Mesendoderm (in vitro differentiated cells): ENCODE results near the gene PRODH.
"Not testable (repeated sequence)": the region's sequence is repeated elsewhere in the genome, so short reads cannot be mapped to it uniquely, and the experiment has no call there.

Experiments
- DNase-seq: peaks from one replicate; pipeline ENCODE4 v3.0.0; 2013
- H2AK5ac ChIP-seq: 2 replicates; pipeline ENCODE4 v1.6.1; 2013; ENCODE audit warnings: low read length, inconsistent platforms
- H2BK120ac ChIP-seq: 2 replicates; pipeline ENCODE4 v1.6.1; 2013; ENCODE audit warnings: low read depth, mild to moderate bottlenecking, low read length, moderate library complexity, mixed read lengths
- H2BK15ac ChIP-seq: replicated peaks from 2 replicates; pipeline ENCODE4 v1.6.1; 2013; ENCODE audit warnings: low read depth, mild to moderate bottlenecking, moderate library complexity
- H2BK5ac ChIP-seq: 2 replicates; pipeline ENCODE4 v1.6.1; 2013; ENCODE audit warnings: low read length, inconsistent platforms
- H3K18ac ChIP-seq: 2 replicates; pipeline ENCODE4 v1.6.1; 2013; ENCODE audit warnings: mild to moderate bottlenecking, low read length, mixed read lengths
- H3K23ac ChIP-seq: one replicate; pipeline ENCODE4 v1.6.1; 2013; ENCODE audit warnings: low read length
- H3K27ac ChIP-seq: 2 replicates; pipeline ENCODE4 v1.5.1; 2013; ENCODE audit warnings: low read depth, mild to moderate bottlenecking, inconsistent platforms, low read length, moderate library complexity
- H3K27me3 ChIP-seq: 2 replicates; pipeline ENCODE4 v1.6.1; 2013; ENCODE audit warnings: low read length, control low read depth, mild to moderate bottlenecking, inconsistent platforms; ENCODE audit not compliant: insufficient read depth, poor library complexity
- H3K36me3 ChIP-seq: 2 replicates; pipeline ENCODE4 v1.6.1; 2013; ENCODE audit warnings: low read length, inconsistent platforms; ENCODE audit not compliant: control insufficient read depth, insufficient read depth
- H3K4ac ChIP-seq: one replicate; pipeline ENCODE4 v1.6.1; 2013; ENCODE audit warnings: low read depth, mild to moderate bottlenecking, low read length, moderate library complexity
- H3K4me1 ChIP-seq: 2 replicates; pipeline ENCODE4 v1.6.1; 2013; ENCODE audit warnings: low read depth, low read length, inconsistent platforms; ENCODE audit not compliant: control insufficient read depth
- H3K4me2 ChIP-seq: 2 replicates; pipeline ENCODE4 v1.6.1; 2013; ENCODE audit warnings: low read length
- H3K4me3 ChIP-seq: 2 replicates; pipeline ENCODE4 v1.5.1; 2013; ENCODE audit warnings: mild to moderate bottlenecking, low read length
- H3K56ac ChIP-seq: one replicate; pipeline ENCODE4 v1.6.1; 2013; ENCODE audit warnings: low read length
- H3K79me1 ChIP-seq: 2 replicates; pipeline ENCODE4 v1.6.1; 2013; ENCODE audit warnings: low read length, inconsistent platforms
- H3K79me2 ChIP-seq: 2 replicates; pipeline ENCODE4 v1.6.1; 2013; ENCODE audit warnings: mild to moderate bottlenecking, low read length; ENCODE audit not compliant: control insufficient read depth, insufficient read depth
- H3K9ac ChIP-seq: 2 replicates; pipeline ENCODE4 v1.6.1; 2013; ENCODE audit warnings: low read length, inconsistent platforms
- H4K5ac ChIP-seq: one replicate; pipeline ENCODE4 v1.6.1; 2013; ENCODE audit warnings: low read length
- H4K8ac ChIP-seq: one replicate; pipeline ENCODE4 v1.6.1; 2013; ENCODE audit warnings: low read depth, mild to moderate bottlenecking, control low read depth, low read length, moderate library complexity
- WGBS: extraction: QIAGEN DNeasy Blood & Tissue Kit; methylation state at CpG from one replicate; pipeline ENCODE4 v1.1.7; 2013; ENCODE audit warnings: low lambda C conversion rate, missing lambda C conversion rate; ENCODE audit not compliant: insufficient coverage; ENCODE audit errors: extremely low coverage; 5-methylcytosine and 5-hydroxymethylcytosine counted together

Gene PRODH

GRCh38 chr22:18961201-18961600 is 25.1 kb upstream of the PRODH start:
- not testable (repeated sequence) for H3K27ac ChIP-seq, H3K4ac ChIP-seq
- WGBS: no CpG with 5 or more reads among the region's 7 CpGs

GRCh38 chr22:18960166-18960820 is 24.2 kb upstream of the PRODH start:
- H2BK15ac ChIP-seq, H2BK120ac ChIP-seq, H3K4me2 ChIP-seq, DNase-seq, H3K4me3 ChIP-seq, H3K18ac ChIP-seq, H3K4me1 ChIP-seq, H3K79me1 ChIP-seq, H3K56ac ChIP-seq, H3K79me2 ChIP-seq, H3K9ac ChIP-seq, H4K5ac ChIP-seq, H3K27ac ChIP-seq, H3K36me3 ChIP-seq, H4K8ac ChIP-seq, H3K4ac ChIP-seq, H3K23ac ChIP-seq, H3K27me3 ChIP-seq, H2BK5ac ChIP-seq, H2AK5ac ChIP-seq: not testable (repeated sequence)
- no CpG with 5 or more reads among the region's 11 CpGs for WGBS

More at GRCh38 chr22:18961201-18961600, 25.1 kb upstream of the PRODH start:
- H2BK5ac ChIP-seq, H2BK120ac ChIP-seq, H3K23ac ChIP-seq, H3K79me1 ChIP-seq, H3K9ac ChIP-seq, H3K27me3 ChIP-seq, H4K8ac ChIP-seq, H3K36me3 ChIP-seq, H2BK15ac ChIP-seq, H3K79me2 ChIP-seq, H3K18ac ChIP-seq, H3K4me1 ChIP-seq, H4K5ac ChIP-seq, H3K4me3 ChIP-seq, DNase-seq, H3K4me2 ChIP-seq, H2AK5ac ChIP-seq, H3K56ac ChIP-seq: not testable (repeated sequence)

GRCh38 chr22:18959741-18960140 is 23.6 kb upstream of the PRODH start:
- not testable (repeated sequence) for H3K4me2 ChIP-seq, H4K8ac ChIP-seq, H2AK5ac ChIP-seq, H3K4me1 ChIP-seq, H3K36me3 ChIP-seq, H4K5ac ChIP-seq, H3K4me3 ChIP-seq, H3K79me1 ChIP-seq, H3K27me3 ChIP-seq, H2BK15ac ChIP-seq, H2BK120ac ChIP-seq, H3K56ac ChIP-seq, H3K18ac ChIP-seq, H2BK5ac ChIP-seq, DNase-seq, H3K79me2 ChIP-seq, H3K23ac ChIP-seq, H3K9ac ChIP-seq, H3K27ac ChIP-seq, H3K4ac ChIP-seq
- no CpG with 5 or more reads among the region's 12 CpGs for WGBS

GRCh38 chr22:18959266-18959665 is 23.2 kb upstream of the PRODH start:
- H3K36me3 ChIP-seq, H3K4me3 ChIP-seq, H3K18ac ChIP-seq, H3K27me3 ChIP-seq, H4K5ac ChIP-seq, H2BK120ac ChIP-seq, H4K8ac ChIP-seq, H3K23ac ChIP-seq, H2BK15ac ChIP-seq, H3K4ac ChIP-seq, H3K9ac ChIP-seq, DNase-seq, H2AK5ac ChIP-seq, H3K4me2 ChIP-seq, H3K27ac ChIP-seq, H3K79me2 ChIP-seq, H3K79me1 ChIP-seq, H3K56ac ChIP-seq, H2BK5ac ChIP-seq, H3K4me1 ChIP-seq: not testable (repeated sequence)
- WGBS: no CpG with 5 or more reads among the region's 6 CpGs

- not testable (repeated sequence) for DNase-seq
- whole genome bisulfite sequencing: no CpG with 5 or more reads among the region's 14 CpGs
These were observed 22.6 kb upstream of the PRODH start for GRCh38 chr22:18958738-18959137.

DNA sequence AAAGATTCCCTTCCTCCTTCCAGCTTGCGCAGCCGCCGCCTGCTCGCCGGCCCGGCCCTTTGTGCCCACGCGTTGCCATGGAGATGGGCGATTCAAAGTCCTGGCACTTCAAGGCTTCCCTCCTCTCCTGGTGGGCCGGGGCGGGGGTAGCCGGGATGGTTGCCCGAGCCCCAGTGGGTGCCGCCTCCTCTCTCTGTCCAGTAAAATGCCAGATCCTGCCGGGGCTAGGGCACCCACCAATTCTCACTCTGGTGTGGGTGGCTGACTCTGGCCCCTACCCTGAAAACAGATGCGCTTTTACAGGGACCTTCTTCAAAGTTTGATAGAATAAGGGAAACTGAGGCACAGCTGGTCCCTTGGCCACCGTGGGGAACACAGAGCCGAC is 22.2 kb upstream of the PRODH start:
- not testable (repeated sequence) for H3K36me3 ChIP-seq, H3K18ac ChIP-seq, H4K5ac ChIP-seq, H3K79me2 ChIP-seq, H3K4me2 ChIP-seq, H3K56ac ChIP-seq, H4K8ac ChIP-seq, DNase-seq, H3K27ac ChIP-seq, H2BK15ac ChIP-seq, H3K27me3 ChIP-seq, H3K9ac ChIP-seq, H2BK120ac ChIP-seq, H3K79me1 ChIP-seq, H3K4ac ChIP-seq, H3K23ac ChIP-seq, H3K4me3 ChIP-seq, H2AK5ac ChIP-seq, H2BK5ac ChIP-seq, H3K4me1 ChIP-seq
- no CpG with 5 or more reads among the region's 18 CpGs for WGBS

More at GRCh38 chr22:18958738-18959137, 22.6 kb upstream of the PRODH start:
- not testable (repeated sequence) for H3K56ac ChIP-seq, H2BK5ac ChIP-seq, H3K23ac ChIP-seq, H3K27me3 ChIP-seq, H4K8ac ChIP-seq, H3K9ac ChIP-seq, H4K5ac ChIP-seq, H3K36me3 ChIP-seq, H3K4me3 ChIP-seq, H3K4me1 ChIP-seq, H2BK120ac ChIP-seq, H2BK15ac ChIP-seq, H3K4me2 ChIP-seq, H3K79me1 ChIP-seq, H3K18ac ChIP-seq, H3K4ac ChIP-seq, H3K27ac ChIP-seq, H3K79me2 ChIP-seq, H2AK5ac ChIP-seq
